H9 (cell line): ENCODE results near the gene ADAMTS8. TPM values are rescaled to one million over a fixed set of nuclear protein-coding genes. Genes with fewer than 3 reads are reported as not detected.

Source experiments
- DNase-seq: peaks from one replicate; pipeline ENCODE4 v3.0.0-alpha.2; 2017
- H2AFZ ChIP-seq: one replicate; pipeline ENCODE4 v1.6.1; 2013; ENCODE audit warnings: mild to moderate bottlenecking, low read length, control low read depth, moderate library complexity
- H2AK5ac ChIP-seq: 2 replicates; pipeline ENCODE4 v1.6.1; 2013; ENCODE audit warnings: low read length, control low read depth, mixed read lengths; ENCODE audit not compliant: insufficient read length
- H2BK120ac ChIP-seq: one replicate; pipeline ENCODE4 v1.6.1; 2013; ENCODE audit warnings: low read depth, mild to moderate bottlenecking, low read length, control low read depth, inconsistent platforms; ENCODE audit not compliant: poor library complexity, severe bottlenecking
- H2BK12ac ChIP-seq: 2 replicates; pipeline ENCODE4 v1.6.1; 2013; ENCODE audit warnings: low read length, control low read depth, mixed read lengths, low read depth; ENCODE audit not compliant: insufficient read length
- H2BK15ac ChIP-seq: 2 replicates; pipeline ENCODE4 v1.6.1; 2013; ENCODE audit warnings: low read depth, low read length, control low read depth
- H2BK20ac ChIP-seq: one replicate; pipeline ENCODE4 v1.6.1; 2013; ENCODE audit warnings: low read depth, mild to moderate bottlenecking, low read length, control low read depth, inconsistent platforms; ENCODE audit not compliant: poor library complexity, severe bottlenecking
- H2BK5ac ChIP-seq: 2 replicates; pipeline ENCODE4 v1.6.1; 2013; ENCODE audit warnings: low read length, control low read depth, mixed read lengths; ENCODE audit not compliant: insufficient read length
- H3K14ac ChIP-seq: 2 replicates; pipeline ENCODE4 v1.6.1; 2013; ENCODE audit warnings: low read length, control low read depth; ENCODE audit not compliant: insufficient read depth
- H3K18ac ChIP-seq: 2 replicates; pipeline ENCODE4 v1.6.1; 2013; ENCODE audit warnings: low read depth, mild to moderate bottlenecking, mixed read lengths, low read length, control low read depth; ENCODE audit not compliant: insufficient read length
- H3K23ac ChIP-seq: 2 replicates; pipeline ENCODE4 v1.6.1; 2013; ENCODE audit warnings: low read length, control low read depth, mixed read lengths, low read depth; ENCODE audit not compliant: insufficient read length
- H3K23me2 ChIP-seq: 2 replicates; pipeline ENCODE4 v1.6.1; 2013; ENCODE audit warnings: low read depth, mild to moderate bottlenecking, mixed read lengths, low read length, control low read depth; ENCODE audit not compliant: insufficient read length, poor library complexity, severe bottlenecking
- H3K27ac ChIP-seq: 2 replicates; pipeline ENCODE4 v1.5.1; 2013; ENCODE audit warnings: low read length, control low read depth, mixed read lengths, low read depth; ENCODE audit not compliant: insufficient read length
- H3K27me3 ChIP-seq: 2 replicates; pipeline ENCODE4 v1.6.1; 2013; ENCODE audit warnings: low read length, control low read depth, inconsistent platforms; ENCODE audit not compliant: insufficient read depth
- H3K4ac ChIP-seq: 2 replicates; pipeline ENCODE4 v1.6.1; 2013; ENCODE audit warnings: low read depth, mild to moderate bottlenecking, control low read depth, inconsistent platforms, low read length, moderate library complexity
- H3K4me1 ChIP-seq: 2 replicates; pipeline ENCODE4 v1.6.1; 2013; ENCODE audit warnings: low read length, control low read depth, inconsistent platforms; ENCODE audit not compliant: insufficient read depth
- H3K4me2 ChIP-seq: 2 replicates; pipeline ENCODE4 v1.6.1; 2013; ENCODE audit warnings: low read length, control low read depth, mixed read lengths; ENCODE audit not compliant: insufficient read length, insufficient read depth
- H3K56ac ChIP-seq: 2 replicates; pipeline ENCODE4 v1.6.1; 2013; ENCODE audit warnings: low read depth, mild to moderate bottlenecking, mixed read lengths, low read length, control low read depth; ENCODE audit not compliant: insufficient read length
- H3K79me1 ChIP-seq: 2 replicates; pipeline ENCODE4 v1.6.1; 2013; ENCODE audit warnings: low read depth, mild to moderate bottlenecking, moderate library complexity, low read length, control low read depth, inconsistent platforms; ENCODE audit not compliant: insufficient read depth, poor library complexity, severe bottlenecking
- H3K79me2 ChIP-seq: 2 replicates; pipeline ENCODE4 v1.6.1; 2013; ENCODE audit warnings: low read length, control low read depth, inconsistent platforms; ENCODE audit not compliant: insufficient read depth
- H3K9ac ChIP-seq: 2 replicates; pipeline ENCODE4 v1.6.1; 2013; ENCODE audit warnings: low read length, control low read depth, mixed read lengths; ENCODE audit not compliant: insufficient read length; ENCODE audit errors: extremely low read depth
- H3K9me3 ChIP-seq: one replicate; pipeline ENCODE4 v1.6.1; 2013; ENCODE audit warnings: low read depth, low read length, inconsistent platforms; ENCODE audit not compliant: control insufficient read depth
- H3T11ph ChIP-seq: one replicate; pipeline ENCODE4 v1.6.1; 2013; ENCODE audit warnings: mild to moderate bottlenecking, low read length, control low read depth, inconsistent platforms
- H4K20me1 ChIP-seq: one replicate; pipeline ENCODE4 v1.6.1; 2013; ENCODE audit not compliant: control insufficient read depth, insufficient read length, insufficient read depth
- H4K5ac ChIP-seq: 2 replicates; pipeline ENCODE4 v1.6.1; 2013; ENCODE audit warnings: low read depth, mild to moderate bottlenecking, mixed read lengths, low read length, control low read depth; ENCODE audit not compliant: insufficient read length
- H4K8ac ChIP-seq: replicated peaks from 2 replicates; pipeline ENCODE4 v1.6.1; 2013; ENCODE audit warnings: low read length, control low read depth, mixed read lengths, low read depth; ENCODE audit not compliant: insufficient read length
- H4K91ac ChIP-seq: 2 replicates; pipeline ENCODE4 v1.6.1; 2013; ENCODE audit warnings: low read depth, mild to moderate bottlenecking, moderate library complexity, mixed read lengths, low read length, control low read depth; ENCODE audit not compliant: insufficient read length
- H3K27ac Mint-ChIP-seq, 3 experiments: 2 replicates in 2 of 3; 3 replicates in 1 of 3; pipeline ENCODE4 v1.8.0; 2020 to 2021; ENCODE audit warnings: mixed read lengths in 3 of 3, mild to moderate bottlenecking in 1 of 3, moderate library complexity in 1 of 3
- H3K27me3 Mint-ChIP-seq: 2 replicates; pipeline ENCODE4 v1.8.0; 2021; ENCODE audit warnings: low read depth, mild to moderate bottlenecking, moderate library complexity, mixed read lengths
- H3K36me3 Mint-ChIP-seq, 3 experiments: 2 replicates in 2 of 3; 3 replicates in 1 of 3; pipeline ENCODE4 v1.8.0; 2020 to 2021; ENCODE audit warnings: low read depth in 3 of 3, mixed read lengths in 3 of 3; ENCODE audit not compliant: insufficient read depth in 1 of 3
- H3K4me1 Mint-ChIP-seq, 2 experiments: 2 replicates each; pipeline ENCODE4 v1.8.0; 2020; ENCODE audit warnings: mixed read lengths in 2 of 2
- H3K4me3 Mint-ChIP-seq, 2 experiments: 2 replicates in 1 of 2; 3 replicates in 1 of 2; pipeline ENCODE4 v1.8.0; 2020 to 2021; ENCODE audit warnings: mild to moderate bottlenecking in 2 of 2, mixed read lengths in 2 of 2, moderate library complexity in 1 of 2
- H3K9me3 Mint-ChIP-seq, 2 experiments: 2 replicates in 1 of 2; 3 replicates in 1 of 2; pipeline ENCODE4 v1.8.0; 2020; ENCODE audit warnings: mild to moderate bottlenecking in 2 of 2, mixed read lengths in 2 of 2, moderate library complexity in 1 of 2
- WGBS: extraction: QIAGEN DNeasy Blood & Tissue Kit; methylation state at CpG from one replicate; pipeline ENCODE4 v1.1.7; 2013; ENCODE audit warnings: missing lambda C conversion rate, low lambda C conversion rate, mixed read lengths; ENCODE audit not compliant: insufficient read length; ENCODE audit errors: extremely low coverage; 5-methylcytosine and 5-hydroxymethylcytosine counted together
- total RNA-seq: library from RNA; stranded (reverse); gene quantifications from 2 replicates; pipeline ENCODE4 v1.2.1, GENCODE V29; 2021
- TF ChIP-seq, protein P1 (sequence below): fragments of 200-600 bp; sonication (generic); conservative IDR thresholded peaks from 3 replicates; pipeline ENCODE4 v1.8.0; 2021; ENCODE audit warnings: antibody characterized with exemption, mild to moderate bottlenecking

Gene ADAMTS8
- total RNA-seq, 1 experiment from 2014 or later: 5.0 TPM

DNA sequence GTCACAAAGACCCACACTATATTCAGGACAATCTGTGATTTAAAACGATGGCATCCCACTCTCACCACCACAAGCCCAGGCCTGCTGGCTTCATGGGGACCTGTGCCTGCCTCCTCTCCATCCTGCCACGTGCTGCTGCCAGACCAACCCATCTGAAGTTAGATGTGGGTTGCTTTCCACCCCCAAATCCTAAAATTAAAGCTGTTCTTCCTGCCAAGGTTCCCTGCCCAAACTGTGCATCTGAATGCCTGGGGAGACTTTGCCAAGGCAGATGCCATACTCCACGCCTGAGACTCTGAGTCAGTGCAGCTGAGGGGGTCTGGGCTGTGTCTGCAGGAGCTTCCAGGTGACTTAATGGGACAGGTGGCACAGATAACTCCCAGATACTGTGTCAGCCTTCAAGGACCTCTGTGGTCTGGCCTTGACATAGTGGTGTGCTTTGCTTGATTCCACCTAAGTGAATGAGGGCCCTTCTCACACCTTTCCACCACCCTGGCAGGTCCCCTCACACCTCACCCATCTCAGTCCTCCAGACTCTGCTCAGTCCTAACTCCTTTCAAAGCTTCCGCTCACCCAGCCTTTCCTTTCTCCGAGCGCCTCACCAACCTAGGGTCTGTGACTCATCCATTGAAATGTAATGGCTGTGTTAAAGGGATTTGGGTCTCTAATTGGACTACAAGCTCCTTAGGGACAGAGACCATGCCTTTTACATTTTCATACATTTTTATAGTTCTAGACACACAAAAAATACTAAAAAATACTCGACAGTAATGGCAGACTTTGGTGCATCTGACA, 18.6 kb downstream of the ADAMTS8 start:
- Mint-ChIP-seq H3K9me3 (no peaks in the 10 kb centered on the region; a peak in 1 of 5 replicates), H3K27me3 (peaks cover 42% of the 10 kb centered on the region), H3K4me3 (no peak overlapping the region), H3K36me3 (peaks cover 3 to 12% (median 4%) of the 10 kb centered on the region in 3 experiments; a peak in 3 of 7 replicates), H3K27ac (peak overlapping the region in 1 of 3 experiments; percentile 58; a peak in 1 of 7 replicates), H3K4me1 (peaks cover 23 to 49% of the 10 kb centered on the region in 2 experiments)
- Histone ChIP-seq H3K23ac (no peak overlapping the region), H4K91ac (no peak overlapping the region), H3K4me2 (no peak overlapping the region), H3K27ac (no peak overlapping the region), H4K8ac (no peak overlapping the region), H2BK12ac (no peak overlapping the region), H2AK5ac (no peak overlapping the region), H2AFZ (no peak overlapping the region), H2BK15ac (no peak overlapping the region), H3K27me3 (no peaks in the 10 kb centered on the region), H3K4me1 (peaks cover 2% of the 10 kb centered on the region; the same call in 1 of the 2 replicates), H3K56ac (no peak overlapping the region), H3K79me2 (no peaks in the 10 kb centered on the region), H3K18ac (no peak overlapping the region), H3K9me3 (no peaks in the 10 kb centered on the region), H3T11ph (no peak overlapping the region), H4K5ac (no peak overlapping the region), H3K79me1 (no peaks in the 10 kb centered on the region), H2BK5ac (no peak overlapping the region), H4K20me1 (no peaks in the 10 kb centered on the region), H2BK20ac (no peak overlapping the region), H3K14ac (no peak overlapping the region), H3K4ac (no peak overlapping the region), H3K23me2 (no peaks in the 10 kb centered on the region), H2BK120ac (no peak overlapping the region), H3K9ac (no peak overlapping the region)
- DNase-seq: no peak
- TF ChIP-seq, protein P1, sequence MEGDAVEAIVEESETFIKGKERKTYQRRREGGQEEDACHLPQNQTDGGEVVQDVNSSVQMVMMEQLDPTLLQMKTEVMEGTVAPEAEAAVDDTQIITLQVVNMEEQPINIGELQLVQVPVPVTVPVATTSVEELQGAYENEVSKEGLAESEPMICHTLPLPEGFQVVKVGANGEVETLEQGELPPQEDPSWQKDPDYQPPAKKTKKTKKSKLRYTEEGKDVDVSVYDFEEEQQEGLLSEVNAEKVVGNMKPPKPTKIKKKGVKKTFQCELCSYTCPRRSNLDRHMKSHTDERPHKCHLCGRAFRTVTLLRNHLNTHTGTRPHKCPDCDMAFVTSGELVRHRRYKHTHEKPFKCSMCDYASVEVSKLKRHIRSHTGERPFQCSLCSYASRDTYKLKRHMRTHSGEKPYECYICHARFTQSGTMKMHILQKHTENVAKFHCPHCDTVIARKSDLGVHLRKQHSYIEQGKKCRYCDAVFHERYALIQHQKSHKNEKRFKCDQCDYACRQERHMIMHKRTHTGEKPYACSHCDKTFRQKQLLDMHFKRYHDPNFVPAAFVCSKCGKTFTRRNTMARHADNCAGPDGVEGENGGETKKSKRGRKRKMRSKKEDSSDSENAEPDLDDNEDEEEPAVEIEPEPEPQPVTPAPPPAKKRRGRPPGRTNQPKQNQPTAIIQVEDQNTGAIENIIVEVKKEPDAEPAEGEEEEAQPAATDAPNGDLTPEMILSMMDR: no peak
- WGBS: no CpG with 5 or more reads among the region's 7 CpGs
